HEK293 (cell line): ENCODE data around the gene IL18.
"Not testable (repeated sequence)": the region's sequence is repeated elsewhere in the genome, so short reads cannot be mapped to it uniquely, and the experiment has no call there.

Source experiments
- CTCF ChIA-PET: fragments of 350-600 bp; formaldehyde crosslinking; extraction: SDS; loops from one replicate; lab custom pipeline; 2021; ENCODE audit warnings: antibody characterized with exemption; lab: Yijun Ruan, JAX
- POLR2A ChIA-PET: fragments of 300-600 bp; formaldehyde crosslinking; extraction: SDS; loops from one replicate; lab custom pipeline; 2020; ENCODE audit warnings: antibody characterized with exemption, inconsistent platforms; lab: Yijun Ruan, JAX
- H3K27ac ChIP-seq: fragments of 200-500 bp; sonication (Bioruptor generic); 2 replicates; pipeline ENCODE4 v1.5.1; 2014; ENCODE audit warnings: low read depth, low read length, control low read depth, inconsistent platforms; ENCODE audit errors: extremely low read depth
- H3K36me3 ChIP-seq, 2 experiments: fragments of 200-500 bp in 1 of 2; sonication (Bioruptor generic) in 1 of 2; 1 replicate in 1 of 2; 2 replicates in 1 of 2; pipeline ENCODE4 v1.5.1; 2014 to 2017; ENCODE audit warnings: inconsistent platforms in 2 of 2, low read length in 2 of 2; ENCODE audit not compliant: control insufficient read depth in 2 of 2, insufficient read depth in 1 of 2
- H3K4me1 ChIP-seq: fragments of 200-500 bp; sonication (Bioruptor generic); 2 replicates; pipeline ENCODE4 v1.5.1; 2014; ENCODE audit warnings: mild to moderate bottlenecking, low read length, inconsistent platforms; ENCODE audit not compliant: control insufficient read depth, insufficient read depth
- H3K4me3 ChIP-seq: 2 replicates; pipeline ENCODE4 v1.5.1; 2011; ENCODE audit warnings: low read depth, mild to moderate bottlenecking, control low read depth, low read length, moderate library complexity
- H3K9me3 ChIP-seq: fragments of 200-500 bp; sonication (Bioruptor generic); 2 replicates; pipeline ENCODE4 v1.5.1; 2014; ENCODE audit warnings: low read depth, low read length, inconsistent platforms; ENCODE audit not compliant: control insufficient read depth, insufficient read depth
- SALL2 ChIP-seq: fragments of 450-650 bp; formaldehyde crosslinking; IDR thresholded peaks from 2 replicates; pipeline ENCODE4 v1.5.0; 2017; ENCODE audit warnings: missing biosample characterization, mild to moderate bottlenecking, missing genetic modification characterization, borderline replicate concordance
- SCRT2 ChIP-seq: fragments of 450-650 bp; formaldehyde crosslinking; IDR thresholded peaks from 2 replicates; pipeline ENCODE4 v1.5.1; 2016; ENCODE audit warnings: missing biosample characterization, missing genetic modification characterization
- SP3 ChIP-seq: fragments of 450-650 bp; formaldehyde crosslinking; IDR thresholded peaks from 2 replicates; pipeline ENCODE4 v1.5.1; 2016; ENCODE audit warnings: missing biosample characterization, missing genetic modification characterization
- ZBTB17 ChIP-seq: fragments of 450-650 bp; formaldehyde crosslinking; IDR thresholded peaks from 2 replicates; pipeline ENCODE4 v1.5.1; 2016; ENCODE audit warnings: missing biosample characterization, missing genetic modification characterization
- ZNF121 ChIP-seq: fragments of 450-650 bp; formaldehyde crosslinking; IDR thresholded peaks from 2 replicates; pipeline ENCODE4 v1.5.1; 2016; ENCODE audit warnings: missing biosample characterization, missing genetic modification characterization
- ZNF140 ChIP-seq: fragments of 450-650 bp; formaldehyde crosslinking; IDR thresholded peaks from 2 replicates; pipeline ENCODE4 v1.5.1; 2016; ENCODE audit warnings: missing biosample characterization, missing genetic modification characterization
- ZNF174 ChIP-seq: fragments of 450-650 bp; formaldehyde crosslinking; IDR thresholded peaks from 2 replicates; pipeline ENCODE4 v1.5.0; 2017; ENCODE audit warnings: missing biosample characterization, mild to moderate bottlenecking, missing genetic modification characterization
- ZNF394 ChIP-seq: fragments of 450-650 bp; formaldehyde crosslinking; IDR thresholded peaks from 2 replicates; pipeline ENCODE4 v1.5.1; 2016; ENCODE audit warnings: missing biosample characterization, missing genetic modification characterization, mild to moderate bottlenecking, moderate library complexity, borderline replicate concordance
- ZNF473 ChIP-seq: fragments of 450-650 bp; formaldehyde crosslinking; IDR thresholded peaks from 2 replicates; pipeline ENCODE4 v1.5.1; 2017; ENCODE audit warnings: missing biosample characterization, missing genetic modification characterization
- ZNF510 ChIP-seq: fragments of 450-650 bp; formaldehyde crosslinking; IDR thresholded peaks from 2 replicates; pipeline ENCODE4 v1.5.1; 2018; ENCODE audit warnings: mild to moderate bottlenecking, missing genetic modification characterization, missing biosample characterization; ENCODE audit not compliant: insufficient replicate concordance
- ZNF548 ChIP-seq: fragments of 450-650 bp; formaldehyde crosslinking; IDR thresholded peaks from 2 replicates; pipeline ENCODE4 v1.5.1; 2016; ENCODE audit warnings: missing biosample characterization, missing genetic modification characterization
- ZNF560 ChIP-seq: fragments of 450-650 bp; formaldehyde crosslinking; IDR thresholded peaks from 2 replicates; pipeline ENCODE4 v1.5.1; 2017; ENCODE audit warnings: missing biosample characterization, missing genetic modification characterization, borderline replicate concordance
- ZNF571 ChIP-seq: fragments of 450-650 bp; formaldehyde crosslinking; IDR thresholded peaks from 2 replicates; pipeline ENCODE4 v1.5.0; 2017; ENCODE audit warnings: missing biosample characterization, missing genetic modification characterization
- ZNF76 ChIP-seq: fragments of 450-650 bp; formaldehyde crosslinking; IDR thresholded peaks from 2 replicates; pipeline ENCODE4; 2016; ENCODE audit warnings: low read depth, missing biosample characterization, missing genetic modification characterization, borderline replicate concordance
- ZNF792 ChIP-seq: fragments of 450-650 bp; formaldehyde crosslinking; IDR thresholded peaks from 2 replicates; pipeline ENCODE4 v1.5.1; 2016; ENCODE audit warnings: missing biosample characterization, missing genetic modification characterization
- TF ChIP-seq, protein P1 (sequence below): fragments of 450-650 bp; formaldehyde crosslinking; conservative IDR thresholded peaks from 2 replicates; pipeline ENCODE4 v1.5.1; 2016; ENCODE audit warnings: low read depth, missing biosample characterization, missing genetic modification characterization
- TF ChIP-seq, protein P2 (sequence below): IDR thresholded peaks from 2 replicates; pipeline ENCODE4 v1.6.1; 2011; ENCODE audit warnings: mild to moderate bottlenecking, low read depth, low read length, borderline replicate concordance

The IL18 gene

DNA sequence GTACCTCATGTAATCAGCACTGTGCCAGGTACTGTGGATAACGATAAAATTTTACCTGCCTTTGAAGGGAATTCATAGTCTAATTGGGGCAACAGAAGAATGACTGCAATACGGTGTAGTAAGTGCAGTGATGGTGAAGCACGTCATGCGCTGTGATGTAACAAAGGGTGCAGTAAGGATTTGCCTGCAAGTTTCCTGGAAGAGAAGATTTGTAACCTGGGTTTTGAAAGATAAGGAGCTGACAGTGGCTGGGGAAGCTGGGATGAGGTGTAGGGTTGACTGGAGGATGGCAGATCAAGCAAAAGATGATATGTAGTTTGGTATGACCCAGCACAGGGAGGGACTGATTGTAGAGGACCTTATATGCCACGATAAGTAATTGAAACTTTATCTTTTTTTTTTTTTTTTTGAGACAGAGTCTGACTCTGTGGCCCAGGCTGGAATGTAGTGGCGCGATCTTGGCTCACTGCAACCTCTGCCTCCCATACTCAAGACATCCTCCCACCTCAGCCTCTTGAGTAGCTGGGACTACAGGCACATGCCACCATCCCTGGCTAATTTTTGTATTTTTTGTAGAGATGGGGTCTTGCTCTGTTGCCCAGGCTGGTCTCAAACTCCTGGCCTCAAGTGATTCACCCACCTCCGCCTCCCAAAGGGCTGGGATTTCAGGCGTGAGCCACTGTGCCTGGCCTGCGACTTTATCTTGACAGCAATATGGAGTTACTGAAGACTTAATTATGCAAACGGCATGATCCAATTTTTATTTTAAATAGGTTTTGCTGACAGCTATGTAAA lies 66.0 kb downstream of the IL18 start:
- peaks cover 0 to 41% of the 10 kb centered on the region in 2 experiments; a peak in 2 of 3 replicates for H3K36me3 ChIP-seq
- CTCF ChIA-PET, result interaction anchor here (0.5 to 7.4 kb wide), 5 partner anchors 8 to 182 kb away, joined by 3 to 36 read pairs (median 4); no protein-coding TSS in a partner anchor
- TF ChIP-seq ZNF394 (tag by site-specific recombination), result no peak
- TF ChIP-seq ZNF121 (tag by site-specific recombination), result 0 out of 2 replicates have a peak, but pooled peaks have one; percentile 24
- no peak overlapping the region for H3K27ac ChIP-seq
- no peak overlapping the region for H3K4me3 ChIP-seq
- POLR2A ChIA-PET, result no interaction called here
- H3K9me3 ChIP-seq, result no peaks in the 10 kb centered on the region
- no peaks in the 10 kb centered on the region for H3K4me1 ChIP-seq

DNA sequence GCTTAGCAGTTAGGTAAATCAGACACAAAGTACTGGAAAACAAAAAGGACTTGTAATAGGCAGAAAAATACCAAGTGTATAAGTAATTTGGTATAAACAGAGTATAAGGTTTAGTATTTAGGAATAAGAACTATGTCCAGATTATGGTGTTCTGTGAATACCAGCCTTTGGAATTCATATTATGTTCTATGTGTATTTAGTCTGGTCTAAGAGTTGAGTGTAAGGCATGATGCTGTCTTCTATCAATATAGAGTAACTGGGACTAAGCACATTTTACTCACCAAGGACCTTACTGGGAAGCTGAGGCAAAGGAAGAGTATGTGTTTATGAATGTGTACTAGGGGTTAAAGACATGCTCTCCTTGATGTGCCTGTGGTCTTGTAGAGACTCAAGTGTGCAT lies 67.7 kb downstream of the IL18 start:
- POLR2A ChIA-PET, result interaction anchor here (1.0 to 1.5 kb wide), 2 partner anchors 9 to 10 kb away, joined by 4 to 7 read pairs; partner anchors contain the start of genes SDHD and TIMM8B

DNA sequence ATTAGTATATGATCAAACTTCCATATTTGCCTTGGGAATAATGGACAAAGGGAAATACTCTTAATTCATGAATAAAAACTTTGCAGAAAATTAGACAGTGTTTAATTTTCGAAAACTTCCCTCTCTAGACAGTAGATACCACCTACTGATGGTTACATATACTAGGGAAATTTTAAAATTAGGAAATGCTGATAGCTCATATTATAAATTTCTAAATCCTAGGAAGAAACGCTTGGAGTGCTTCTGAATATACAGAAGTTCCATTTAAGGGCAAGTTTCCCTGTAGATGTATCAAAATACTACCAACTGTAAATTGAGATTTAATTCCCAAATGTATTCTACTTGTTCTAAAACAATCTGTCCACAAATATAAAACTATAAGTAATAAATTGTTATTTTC lies 68.6 kb downstream of the IL18 start:
- CTCF ChIA-PET, result not testable (repeated sequence)

More for the DNA sequence above, 67.7 kb downstream of the IL18 start:
- H3K36me3 ChIP-seq, result peaks cover 11 to 59% of the 10 kb centered on the region in 2 experiments; a peak in 2 of 3 replicates
- no peak for TF ChIP-seq SALL2
- TF ChIP-seq ZNF174 (tag by site-specific recombination), result no peak
- no peak for TF ChIP-seq ZNF76 (tag by site-specific recombination)
- no peak for TF ChIP-seq SP3 (tag by site-specific recombination)
- TF ChIP-seq ZNF510 (tag by site-specific recombination), result no peak
- TF ChIP-seq ZNF140 (tag by site-specific recombination), result no peak
- TF ChIP-seq, protein P1, sequence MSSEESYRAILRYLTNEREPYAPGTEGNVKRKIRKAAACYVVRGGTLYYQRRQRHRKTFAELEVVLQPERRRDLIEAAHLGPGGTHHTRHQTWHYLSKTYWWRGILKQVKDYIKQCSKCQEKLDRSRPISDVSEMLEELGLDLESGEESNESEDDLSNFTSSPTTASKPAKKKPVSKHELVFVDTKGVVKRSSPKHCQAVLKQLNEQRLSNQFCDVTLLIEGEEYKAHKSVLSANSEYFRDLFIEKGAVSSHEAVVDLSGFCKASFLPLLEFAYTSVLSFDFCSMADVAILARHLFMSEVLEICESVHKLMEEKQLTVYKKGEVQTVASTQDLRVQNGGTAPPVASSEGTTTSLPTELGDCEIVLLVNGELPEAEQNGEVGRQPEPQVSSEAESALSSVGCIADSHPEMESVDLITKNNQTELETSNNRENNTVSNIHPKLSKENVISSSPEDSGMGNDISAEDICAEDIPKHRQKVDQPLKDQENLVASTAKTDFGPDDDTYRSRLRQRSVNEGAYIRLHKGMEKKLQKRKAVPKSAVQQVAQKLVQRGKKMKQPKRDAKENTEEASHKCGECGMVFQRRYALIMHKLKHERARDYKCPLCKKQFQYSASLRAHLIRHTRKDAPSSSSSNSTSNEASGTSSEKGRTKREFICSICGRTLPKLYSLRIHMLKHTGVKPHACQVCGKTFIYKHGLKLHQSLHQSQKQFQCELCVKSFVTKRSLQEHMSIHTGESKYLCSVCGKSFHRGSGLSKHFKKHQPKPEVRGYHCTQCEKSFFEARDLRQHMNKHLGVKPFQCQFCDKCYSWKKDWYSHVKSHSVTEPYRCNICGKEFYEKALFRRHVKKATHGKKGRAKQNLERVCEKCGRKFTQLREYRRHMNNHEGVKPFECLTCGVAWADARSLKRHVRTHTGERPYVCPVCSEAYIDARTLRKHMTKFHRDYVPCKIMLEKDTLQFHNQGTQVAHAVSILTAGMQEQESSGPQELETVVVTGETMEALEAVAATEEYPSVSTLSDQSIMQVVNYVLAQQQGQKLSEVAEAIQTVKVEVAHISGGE (tag by site-specific recombination), result no peak
- TF ChIP-seq, protein P2, sequence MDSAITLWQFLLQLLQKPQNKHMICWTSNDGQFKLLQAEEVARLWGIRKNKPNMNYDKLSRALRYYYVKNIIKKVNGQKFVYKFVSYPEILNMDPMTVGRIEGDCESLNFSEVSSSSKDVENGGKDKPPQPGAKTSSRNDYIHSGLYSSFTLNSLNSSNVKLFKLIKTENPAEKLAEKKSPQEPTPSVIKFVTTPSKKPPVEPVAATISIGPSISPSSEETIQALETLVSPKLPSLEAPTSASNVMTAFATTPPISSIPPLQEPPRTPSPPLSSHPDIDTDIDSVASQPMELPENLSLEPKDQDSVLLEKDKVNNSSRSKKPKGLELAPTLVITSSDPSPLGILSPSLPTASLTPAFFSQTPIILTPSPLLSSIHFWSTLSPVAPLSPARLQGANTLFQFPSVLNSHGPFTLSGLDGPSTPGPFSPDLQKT, result no peak
- TF ChIP-seq ZNF560 (tag by site-specific recombination), result no peak
- TF ChIP-seq ZNF473 (tag by site-specific recombination), result no peak
- no peak for TF ChIP-seq ZNF792
- no peak for TF ChIP-seq ZNF548 (tag by site-specific recombination)
- no peak for TF ChIP-seq ZNF571 (tag by site-specific recombination)
- TF ChIP-seq ZBTB17 (tag by site-specific recombination), result no peak
- TF ChIP-seq SCRT2, result no peak
- no peak overlapping the region for H3K4me3 ChIP-seq
- no peaks in the 10 kb centered on the region for H3K9me3 ChIP-seq
- CTCF ChIA-PET, result interaction anchor here (0.7 kb wide), 1 partner anchor 17 kb away, joined by 5 read pairs; no protein-coding TSS in a partner anchor
- H3K4me1 ChIP-seq, result no peaks in the 10 kb centered on the region
- no peak overlapping the region for H3K27ac ChIP-seq

More for the DNA sequence above, 68.6 kb downstream of the IL18 start:
- POLR2A ChIA-PET, result interaction anchor here (0.6 to 1.5 kb wide), 2 partner anchors 9 to 39 kb away, joined by 3 to 7 read pairs; partner anchors contain the start of genes SDHD and TIMM8B
- H3K36me3 ChIP-seq, result peaks cover 17 to 68% of the 10 kb centered on the region in 2 experiments; a peak in 2 of 3 replicates
- H3K27ac ChIP-seq, H3K9me3 ChIP-seq, H3K4me3 ChIP-seq, H3K4me1 ChIP-seq: not testable (repeated sequence)
